Frontal cortex (tissue), 4 donors: ENCODE results near the gene HMGB1. TPM values are rescaled to one million over a fixed set of nuclear protein-coding genes. Genes with fewer than 3 reads are reported as not detected.

Experiments used
- DNase-seq, 2 donors: peaks; one replicate each; pipeline ENCODE4 v3.0.0; 2012; ENCODE audit warnings: low spot score in 2 of 2
- FAIRE-seq: peaks from 2 replicates; lab custom pipeline; 2012; peaks lifted over from hg19 to GRCh38; lab: Jason Lieb, UNC
- total RNA-seq: library from RNA; depleted of rRNA; stranded (reverse); fragments of >200 nt; gene quantifications from one replicate; pipeline ENCODE4 v1.2.3, GENCODE V29; 2014
- donor health status: control.
- donor health status: control.
- donor health status: control.

Gene HMGB1
- 199 TPM for total RNA-seq

DNA sequence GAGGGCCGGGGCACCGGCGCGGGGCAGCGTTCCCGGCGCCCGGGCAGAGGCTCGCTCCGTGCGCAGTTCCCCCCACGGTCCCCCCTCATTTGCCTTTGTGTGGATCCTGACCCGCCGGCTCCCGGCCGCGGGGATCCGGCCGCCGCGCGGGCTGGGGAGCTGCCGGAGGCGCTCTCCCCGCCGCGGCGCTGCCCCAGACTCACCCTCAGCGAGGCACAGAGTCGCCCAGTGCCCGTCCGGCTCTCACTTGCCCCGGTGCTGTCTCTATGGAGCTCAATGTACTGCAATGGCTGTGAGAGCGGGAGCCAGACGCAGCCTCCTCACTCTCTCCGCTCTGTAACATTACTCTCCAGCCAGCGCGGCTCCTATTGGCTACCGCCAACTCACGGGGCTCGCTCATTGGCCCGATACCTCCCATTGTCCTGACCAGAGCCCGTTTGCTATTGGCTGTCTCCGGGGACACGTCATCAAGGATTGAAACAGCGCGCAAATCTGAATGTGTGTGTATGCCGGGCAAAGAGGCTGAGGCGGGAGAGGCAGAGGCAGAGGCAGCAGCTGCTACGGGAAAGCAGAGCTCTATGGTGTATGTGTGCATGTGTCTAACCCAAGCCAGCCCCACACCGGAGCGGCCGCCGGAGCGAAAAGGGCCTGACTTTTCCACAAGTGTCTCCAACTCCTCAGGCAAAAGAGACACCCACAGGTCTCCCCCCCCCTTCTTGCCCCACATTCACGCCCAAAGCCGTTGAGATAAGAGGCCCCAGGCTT is at the start of gene HMGB1:
Gene HMGB1 (minus strand): TSS at position 344 of the 765 bp plus-strand sequence. CDS start 2,256 bp downstream, outside the sequence.
- FAIRE-seq, result peak; percentile 99
- peak; percentile 84 to 89 for DNase-seq

DNA sequence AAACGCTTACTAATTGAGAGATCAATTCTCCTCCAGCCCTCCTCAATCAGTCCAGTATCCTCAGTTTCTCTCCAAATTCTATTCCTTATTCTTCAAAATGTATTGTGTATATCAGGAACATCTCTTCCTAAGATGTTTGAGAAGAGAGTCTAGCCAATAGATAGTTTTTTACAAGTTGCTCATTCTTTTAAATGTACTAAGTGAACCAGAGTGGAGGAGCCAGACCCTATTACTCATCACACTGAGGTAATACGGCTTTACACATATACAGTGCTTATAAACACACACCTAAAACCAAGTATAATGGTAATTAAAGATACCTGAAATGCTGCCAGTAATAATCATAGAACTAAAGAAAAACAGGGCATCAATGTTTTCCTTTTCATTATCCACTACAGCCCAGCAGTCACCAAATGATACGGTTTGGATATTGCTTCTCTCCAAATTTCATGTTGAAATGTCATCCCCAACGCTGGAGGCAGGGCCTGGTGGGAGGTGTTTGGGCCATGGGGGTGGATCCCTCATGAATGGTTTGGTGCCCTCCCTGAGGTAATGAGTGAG is 45.2 kb upstream of the HMGB1 start:
- no peak for DNase-seq
- FAIRE-seq, result no peak

DNA sequence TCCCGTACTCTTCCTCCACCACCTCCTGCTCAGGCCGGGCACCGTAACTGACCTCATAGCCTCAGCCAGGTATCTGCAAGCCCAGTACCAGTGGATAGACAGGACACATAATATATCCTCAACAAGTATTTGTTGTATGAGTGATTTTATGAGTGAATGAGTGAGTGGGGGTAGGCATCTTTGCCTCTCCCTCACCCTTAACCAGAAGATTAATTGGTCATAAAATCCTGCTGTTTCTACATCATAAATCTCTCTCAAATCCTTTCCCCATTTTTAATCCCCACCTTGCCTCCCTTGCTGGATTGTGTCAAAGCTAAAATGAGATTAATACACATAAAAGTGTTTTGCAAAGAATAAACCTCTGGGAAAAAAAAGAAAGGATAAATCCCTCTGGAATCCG is 44.4 kb upstream of the HMGB1 start:
- no peak for FAIRE-seq
- DNase-seq, result no peak

DNA sequence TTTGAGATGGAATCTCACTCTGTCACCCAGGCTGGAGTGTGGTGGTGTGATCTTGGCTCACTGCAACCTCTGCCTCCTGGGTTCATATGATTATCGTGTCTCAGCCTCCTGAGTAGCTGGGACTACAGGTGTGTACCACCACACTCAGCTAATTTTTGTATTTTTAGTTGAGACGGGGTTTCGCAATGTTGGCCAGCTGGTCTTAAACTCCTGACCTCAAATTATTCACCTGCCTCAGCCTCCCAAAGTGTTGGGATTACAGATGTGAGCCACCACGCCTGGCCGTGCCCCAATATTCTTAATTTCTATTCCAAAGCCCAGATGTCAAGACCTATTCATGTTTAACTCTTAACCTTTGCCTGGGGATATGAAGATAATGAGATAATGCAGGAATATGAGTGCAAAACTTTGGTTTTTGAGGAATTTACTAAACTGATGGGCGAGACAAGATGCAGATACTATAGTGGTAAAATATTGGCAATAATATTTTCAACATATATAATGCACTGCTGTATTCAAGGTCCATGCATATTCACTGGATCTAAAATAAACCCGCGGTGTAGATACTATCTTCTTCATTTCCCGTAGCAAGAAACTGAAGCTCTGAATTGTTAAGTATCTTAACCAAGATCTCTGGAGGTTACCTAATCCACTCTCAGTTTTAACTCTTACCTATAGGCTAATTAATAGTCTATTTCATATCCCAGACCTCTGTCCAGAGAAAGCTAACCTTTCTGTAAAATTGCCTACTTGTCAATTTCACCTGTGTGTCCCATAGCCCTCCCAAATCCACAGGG is 43.7 kb upstream of the HMGB1 start:
- FAIRE-seq (no peak), DNase-seq (no peak)

DNA sequence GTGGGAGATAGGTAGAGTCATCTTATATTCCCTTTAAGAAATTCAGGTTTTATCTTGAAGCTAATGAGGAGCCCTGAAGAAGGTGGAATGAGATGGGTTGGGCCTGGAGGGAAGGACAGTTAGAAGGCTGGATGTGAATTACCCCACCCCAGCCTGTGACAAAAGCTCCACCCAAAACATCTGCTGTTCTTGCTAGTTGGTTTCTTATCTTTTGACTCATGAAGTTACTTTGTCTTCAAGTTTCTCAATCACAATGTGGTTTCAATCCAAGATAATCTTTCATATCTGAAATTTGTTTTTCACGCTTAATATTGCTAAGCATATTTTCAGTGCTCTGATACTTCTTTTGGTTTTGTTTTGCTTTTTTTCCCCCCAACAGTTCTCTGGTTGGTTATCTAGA is 38.3 kb upstream of the HMGB1 start:
- FAIRE-seq, result no peak
- DNase-seq, result no peak

DNA sequence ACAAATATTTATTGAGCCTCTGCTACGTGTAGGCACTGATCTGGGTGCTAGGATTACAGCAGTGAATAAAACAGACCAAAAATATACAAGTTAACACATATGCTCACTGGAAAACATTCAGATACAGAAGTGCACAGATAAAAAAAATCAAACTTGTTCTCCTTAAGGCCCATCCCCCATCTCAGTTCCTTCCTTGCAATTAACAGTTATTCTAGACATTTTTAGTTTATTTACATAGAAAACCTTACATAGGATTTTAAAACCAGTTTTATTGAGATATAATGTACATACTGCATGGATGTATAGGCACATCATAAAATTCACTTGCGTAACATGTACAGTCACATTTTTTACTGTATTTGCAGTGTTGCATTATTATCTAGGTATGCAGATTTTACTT is 36.5 kb upstream of the HMGB1 start:
- no peak for DNase-seq

DNA sequence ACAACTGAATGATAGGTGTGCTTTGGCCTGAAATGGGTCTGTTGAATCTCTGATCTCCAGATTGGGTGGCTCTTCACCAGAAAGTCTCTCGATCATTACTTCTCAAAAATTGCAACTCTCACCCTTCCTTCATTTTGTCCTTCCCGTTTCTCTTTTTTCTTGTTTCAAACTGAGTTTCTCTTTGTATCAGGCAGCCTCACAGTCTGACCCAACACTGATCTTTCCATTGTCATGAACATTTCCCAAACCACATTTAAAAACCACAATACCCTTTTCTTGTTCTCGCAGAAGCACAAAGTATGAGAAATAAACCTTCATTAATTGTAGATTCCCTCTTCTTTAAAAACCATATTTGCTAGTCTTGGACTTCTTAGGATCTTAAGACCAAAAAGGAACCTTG is 33.6 kb upstream of the HMGB1 start:
- DNase-seq (no peak), FAIRE-seq (no peak)

More for the DNA sequence above, 36.5 kb upstream of the HMGB1 start:
- FAIRE-seq, result no peak

DNA sequence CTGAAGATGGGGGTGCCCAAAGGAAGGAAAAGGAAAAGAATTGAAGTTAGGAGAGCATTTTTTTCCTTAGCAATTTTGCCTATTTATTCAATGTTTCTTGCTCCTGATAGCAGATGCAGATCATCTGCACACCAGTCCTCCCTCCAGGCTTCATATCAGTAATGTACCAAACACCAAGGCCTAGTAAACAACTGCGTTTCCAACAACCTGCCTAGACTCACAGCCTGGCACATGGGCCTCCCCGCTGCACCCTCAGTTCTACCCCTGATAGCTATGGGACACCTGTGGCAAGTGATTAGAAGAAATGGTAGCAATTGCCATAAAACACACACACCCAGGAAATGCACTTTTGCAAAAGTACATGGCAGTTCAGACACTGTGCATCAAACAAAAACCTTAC is 30.4 kb upstream of the HMGB1 start:
- DNase-seq (no peak), FAIRE-seq (no peak)

DNA sequence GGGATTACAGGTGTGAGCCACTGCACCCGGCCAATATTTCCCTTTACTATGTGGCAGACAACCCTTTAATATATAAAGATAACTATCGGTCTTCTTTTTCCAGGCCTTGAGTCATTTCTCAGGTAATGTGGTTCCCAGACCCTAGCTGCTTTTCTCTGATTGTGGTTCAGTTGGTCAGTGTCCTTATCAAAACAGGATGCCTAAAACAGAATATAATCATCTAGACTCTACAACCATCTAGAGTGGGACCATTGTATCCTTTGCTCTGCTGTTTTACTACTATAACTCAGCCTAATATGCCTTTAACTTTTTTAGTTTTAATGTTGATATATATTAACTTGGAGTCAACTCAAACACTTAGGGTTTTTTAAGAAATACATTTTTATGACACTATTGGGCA is 30.0 kb upstream of the HMGB1 start:
- no peak for DNase-seq
- no peak for FAIRE-seq

DNA sequence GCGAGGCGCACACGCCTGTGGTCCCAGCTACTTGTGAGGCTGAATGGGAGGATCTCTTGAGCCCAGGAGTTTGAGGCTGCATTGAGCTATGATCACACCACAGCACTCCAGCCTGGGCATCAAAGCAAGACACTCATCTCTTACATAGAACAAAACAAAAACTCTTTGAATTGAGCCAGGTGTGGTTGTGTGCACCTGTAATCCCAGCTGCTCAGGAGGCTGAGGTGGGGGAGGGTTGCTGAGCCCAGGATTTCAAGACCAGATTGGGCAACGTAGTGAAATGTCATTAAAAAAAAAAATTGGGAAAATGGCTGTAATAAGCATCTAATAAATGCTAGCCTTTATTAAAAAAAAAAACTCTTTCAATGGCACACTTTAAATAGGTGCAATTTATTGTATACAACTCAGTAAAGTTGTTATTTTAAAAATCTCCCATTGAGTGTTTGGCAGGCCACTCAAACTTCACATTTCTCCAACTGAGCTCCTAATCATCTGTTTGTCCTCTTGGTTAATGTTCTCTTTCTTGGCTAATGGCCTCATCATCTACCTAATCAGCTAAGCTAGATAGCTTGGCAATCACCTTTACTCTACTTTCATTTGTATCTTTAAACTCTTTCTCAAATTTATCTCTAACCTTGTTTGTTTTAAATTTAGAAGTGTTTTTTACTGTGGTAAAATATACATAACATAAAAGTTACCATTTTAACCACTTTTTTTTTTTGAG is 28.1 kb upstream of the HMGB1 start:
- no peak for FAIRE-seq
- DNase-seq, result no peak

DNA sequence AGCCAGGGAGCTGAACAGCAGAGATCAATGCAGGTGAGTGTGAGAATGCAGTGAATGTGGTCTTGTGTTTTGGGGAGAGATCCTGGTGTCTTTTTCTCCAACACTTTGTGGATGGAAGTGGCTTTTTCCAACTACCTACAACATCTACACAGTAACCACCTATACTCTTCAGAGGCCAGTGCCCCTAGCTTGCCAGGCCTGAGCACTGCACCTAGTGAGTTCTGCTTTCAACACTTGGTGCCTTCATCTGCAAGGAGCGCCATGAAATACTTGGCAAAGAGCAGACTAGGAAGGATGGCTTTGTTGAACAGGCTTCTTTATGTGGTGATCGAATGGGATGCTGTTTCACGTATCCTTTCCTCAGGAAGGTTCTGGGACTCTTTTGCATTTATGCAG is 21.3 kb upstream of the HMGB1 start:
- DNase-seq (no peak), FAIRE-seq (no peak)

DNA sequence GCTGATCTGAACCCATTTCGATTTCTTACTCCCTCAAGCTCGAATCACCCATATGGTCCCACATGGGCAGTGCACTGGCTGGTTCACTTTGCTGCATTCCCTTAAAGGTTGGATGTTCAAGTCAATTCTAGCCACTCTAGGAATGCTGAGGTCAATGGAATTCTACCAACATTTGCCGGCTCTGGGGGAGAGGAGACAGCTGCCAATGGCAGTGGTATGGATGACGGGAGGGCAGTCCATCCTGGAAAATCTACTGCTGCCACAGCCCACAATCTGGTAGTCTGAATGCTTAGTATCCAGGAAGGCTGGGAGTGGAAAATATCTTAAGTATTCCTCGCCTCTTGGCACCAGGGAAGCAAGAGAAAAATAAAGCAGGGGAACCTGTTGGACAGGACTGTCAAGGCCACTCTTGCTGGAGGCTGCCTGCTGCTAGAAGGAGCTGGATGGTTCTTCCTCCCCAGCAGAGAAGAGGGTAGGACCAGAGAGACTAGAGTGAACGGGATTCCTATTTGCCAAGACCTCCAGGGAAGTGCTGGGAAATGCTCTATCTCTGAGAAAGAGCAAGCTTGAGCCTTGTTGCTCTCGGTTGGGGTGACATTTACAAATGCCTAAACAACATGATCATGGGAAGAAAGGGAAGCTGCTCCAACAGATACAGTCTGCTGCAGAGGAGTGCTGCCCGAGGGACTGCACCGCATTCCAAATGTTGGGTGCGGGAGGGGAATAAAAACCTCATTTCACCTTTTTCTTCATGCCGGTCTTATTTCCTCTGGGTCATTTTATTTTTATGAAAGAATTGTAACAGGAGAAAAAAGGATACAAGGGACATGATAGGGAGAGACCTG is 20.7 kb upstream of the HMGB1 start:
- FAIRE-seq, result no peak

DNA sequence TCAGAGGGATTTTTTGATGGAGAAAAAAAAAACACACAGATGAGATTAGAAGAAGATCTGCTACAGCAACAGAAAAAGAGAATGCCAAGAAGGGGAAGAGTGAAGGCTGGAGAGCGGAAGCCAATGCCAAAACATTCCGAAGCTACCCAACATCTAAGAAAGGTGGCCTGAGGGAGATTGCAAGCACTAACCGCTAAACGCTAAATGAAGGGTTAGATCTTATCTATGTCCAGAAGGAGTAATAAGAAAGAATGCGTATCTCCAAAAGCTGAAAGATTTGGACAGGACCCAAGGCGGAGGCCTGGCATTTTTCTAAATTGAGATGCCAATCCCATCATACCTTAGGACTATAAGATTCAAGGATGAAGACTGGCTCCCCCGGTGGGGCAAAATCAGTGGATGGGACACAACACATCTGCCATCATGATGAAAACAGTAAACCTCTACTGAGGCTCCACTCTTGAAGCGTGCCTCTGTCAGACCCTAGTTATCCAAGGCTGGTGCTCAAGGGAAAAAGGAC is 15.6 kb upstream of the HMGB1 start:
- FAIRE-seq (no peak), DNase-seq (no peak)

More for the DNA sequence above, 20.7 kb upstream of the HMGB1 start:
- no peak for DNase-seq

DNA sequence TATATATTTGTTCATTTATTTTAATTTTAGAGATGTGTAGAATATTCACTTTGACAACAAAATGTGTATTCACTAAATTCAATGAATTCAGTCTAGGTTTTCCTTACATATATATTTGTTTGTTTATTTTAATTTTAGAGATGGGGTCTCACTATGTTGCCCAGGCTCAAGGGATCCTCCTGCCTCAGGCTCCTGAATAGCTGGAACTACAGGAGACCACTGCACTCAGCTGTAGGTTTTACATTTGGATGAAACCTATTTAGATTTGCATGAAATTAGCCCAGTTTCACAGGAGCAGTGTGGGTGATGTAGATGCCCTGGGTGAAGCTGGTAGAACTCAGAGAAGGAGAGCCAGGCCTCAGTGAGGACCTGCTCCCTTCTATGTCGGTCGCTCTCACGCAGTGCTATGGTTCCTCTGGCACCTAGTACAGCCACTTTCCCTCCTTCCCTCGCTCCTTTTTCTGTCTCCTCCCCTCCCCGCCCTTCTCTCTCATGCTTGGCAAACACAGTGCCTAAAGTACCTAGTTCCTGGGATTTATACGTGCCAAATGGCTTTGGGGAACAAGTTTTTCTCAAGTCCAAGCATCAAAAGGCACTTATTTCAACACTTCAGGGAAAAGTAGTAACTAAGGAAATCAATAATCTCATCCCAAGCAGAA is 14.7 kb upstream of the HMGB1 start:
- no peak for FAIRE-seq
- DNase-seq, result no peak

DNA sequence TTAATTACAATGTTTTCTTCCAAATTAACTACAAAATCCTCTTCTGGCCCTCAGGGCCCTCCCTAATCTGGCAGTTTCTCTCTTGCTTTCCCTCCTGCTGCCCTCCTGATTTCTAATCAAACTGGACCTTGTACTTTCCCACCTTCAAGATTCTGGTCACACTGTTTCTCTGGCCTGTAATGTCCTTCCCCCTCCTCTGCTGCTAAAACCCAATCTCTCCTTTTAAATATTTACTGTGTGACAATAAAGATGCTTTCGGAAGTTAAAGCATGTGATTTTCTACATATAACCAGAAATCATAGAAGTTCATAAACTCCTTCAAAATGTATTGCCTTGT is 14.1 kb upstream of the HMGB1 start:
- no peak for DNase-seq
- no peak for FAIRE-seq

DNA sequence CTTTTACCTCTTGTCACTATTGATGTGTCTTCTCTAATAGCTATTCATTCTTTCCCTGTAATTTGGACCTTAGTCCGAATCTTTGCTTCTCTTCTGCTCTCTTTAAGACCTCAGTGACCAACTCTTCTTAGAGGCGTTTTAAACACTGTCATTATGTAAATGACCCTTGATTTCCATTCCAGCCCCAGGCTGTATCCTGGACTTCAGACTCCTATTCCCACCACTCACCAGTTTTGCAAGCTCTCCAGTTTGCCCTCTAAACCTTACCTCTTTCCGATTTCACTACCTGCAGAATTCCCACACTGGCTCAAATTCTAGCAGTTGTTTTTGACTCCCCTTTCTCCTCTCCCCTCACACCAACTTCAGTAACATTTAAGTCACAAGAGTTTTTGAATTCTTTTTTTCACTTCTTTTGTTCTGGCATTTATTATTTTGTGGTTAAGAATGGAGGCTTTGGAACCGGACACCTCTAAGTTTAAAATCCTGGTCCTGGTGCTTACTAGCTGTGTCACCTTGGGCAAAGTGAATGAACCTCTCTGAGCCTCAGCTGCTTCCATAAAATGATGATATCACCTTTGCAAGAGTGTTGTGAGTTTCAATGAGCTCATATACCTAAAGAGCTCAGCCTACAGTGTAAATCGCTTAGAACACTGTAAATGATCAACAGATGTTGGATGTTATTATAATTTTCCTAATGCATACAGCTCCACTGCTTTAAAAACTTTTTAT is 13.6 kb upstream of the HMGB1 start:
- FAIRE-seq, result no peak

DNA sequence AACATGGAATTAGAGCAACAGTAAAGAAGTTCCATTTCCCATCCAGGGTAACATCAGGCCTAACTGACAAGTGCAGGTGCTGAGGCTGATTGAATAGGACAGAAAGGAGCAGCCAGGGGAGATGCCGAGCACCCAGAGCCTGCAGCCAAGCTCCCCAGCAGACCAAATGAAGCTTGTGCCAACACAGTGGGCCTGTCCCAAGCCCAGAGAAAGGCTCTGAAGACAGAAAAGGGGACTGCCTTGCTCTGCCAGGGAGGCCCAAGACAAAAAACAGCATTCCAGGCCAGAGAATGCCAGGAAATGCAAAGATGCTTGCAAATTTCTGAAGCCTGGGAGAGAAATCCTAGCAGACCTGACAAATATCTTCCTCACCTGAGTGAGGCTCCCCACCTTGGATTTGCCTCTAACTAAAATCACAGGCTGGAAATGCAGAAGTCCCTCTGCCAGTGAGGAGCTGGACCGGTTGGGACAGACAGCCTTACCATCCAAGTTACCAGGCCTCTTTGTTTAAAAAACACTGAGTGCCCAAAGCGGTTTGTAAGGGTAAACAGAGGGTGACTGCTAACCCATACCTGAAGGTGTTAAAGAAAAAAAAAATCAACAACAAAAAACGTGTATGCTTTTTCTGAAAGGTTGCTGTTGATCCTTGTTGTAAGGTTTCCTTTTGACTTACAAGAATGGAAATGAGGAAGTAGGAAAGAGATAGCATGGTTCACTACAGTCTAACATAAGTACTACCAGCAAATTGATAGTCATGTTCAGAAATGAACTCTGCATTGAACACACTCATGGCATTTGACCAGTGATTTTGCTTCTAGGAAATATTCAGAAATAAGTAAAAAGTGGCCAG is 11.8 kb upstream of the HMGB1 start:
- FAIRE-seq, result no peak
- no peak for DNase-seq

More for the DNA sequence above, 13.6 kb upstream of the HMGB1 start:
- DNase-seq, result no peak
